ENCODE results near the gene KRTAP1-1.
"Not testable (repeated sequence)": the region's sequence is repeated elsewhere in the genome, so short reads cannot be mapped to it uniquely, and the experiment has no call there.

KRTAP1-1 gene

GRCh38 chr17:41054556-41054955 is 13.3 kb upstream of the KRTAP1-1 start:
- not testable (repeated sequence) for DNase-seq

DNA sequence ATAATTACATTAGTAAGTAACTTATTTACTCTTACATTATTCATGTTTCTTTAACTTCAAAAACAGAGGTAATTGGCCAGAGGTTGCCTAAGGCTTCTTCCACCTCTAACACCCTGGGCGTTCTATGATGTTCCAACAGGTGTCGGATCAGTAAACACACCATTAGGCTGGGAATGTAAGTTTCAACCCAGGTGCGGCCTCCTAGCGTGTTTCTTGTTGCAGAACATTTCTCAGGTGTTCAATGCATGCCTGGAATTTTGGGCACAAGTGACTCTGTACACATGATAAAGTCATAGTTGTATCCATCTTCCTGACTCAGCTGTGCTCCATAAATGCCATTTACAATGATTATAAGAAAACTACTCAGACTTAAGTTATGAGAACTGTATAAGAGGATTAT is 12.8 kb upstream of the KRTAP1-1 start:
- no peak for DNase-seq

DNA sequence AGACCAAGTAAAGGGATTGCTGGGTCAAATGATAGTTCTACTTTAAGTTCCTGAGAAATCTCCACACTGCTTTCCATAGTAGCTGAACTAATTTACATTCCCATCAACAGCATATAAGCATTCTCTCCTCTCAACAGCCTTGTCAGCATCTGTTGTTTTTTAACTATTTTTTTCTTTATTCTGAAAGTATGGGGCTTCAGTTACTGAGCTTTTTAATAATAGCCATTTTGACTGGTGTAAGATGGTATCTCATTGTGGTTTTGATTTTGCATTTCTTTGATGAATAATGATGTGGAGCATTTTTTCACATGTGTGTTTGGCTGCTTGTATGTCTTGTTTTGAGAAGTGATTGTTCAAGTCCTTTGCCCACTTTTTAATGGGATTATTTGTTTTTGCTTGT is 11.3 kb upstream of the KRTAP1-1 start:
- no peak for DNase-seq

DNA sequence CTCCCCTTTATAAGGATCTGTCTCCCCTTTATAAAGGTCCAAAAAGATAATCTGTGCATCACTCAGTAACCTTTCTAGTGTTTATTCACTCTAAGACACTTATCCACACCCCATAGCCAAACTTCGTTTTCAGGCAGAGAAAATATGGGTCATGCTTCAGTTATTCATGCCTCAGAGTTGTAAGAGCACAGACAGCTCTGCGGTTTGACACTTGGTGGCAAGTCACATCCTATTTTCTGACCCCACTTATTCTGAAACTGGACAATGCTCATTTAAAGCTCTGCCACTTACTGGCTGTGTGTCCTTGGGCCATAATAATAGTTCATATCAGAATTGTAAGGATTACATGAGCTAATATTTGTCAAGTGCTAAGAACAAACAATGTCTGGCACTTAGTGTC is 7.9 kb upstream of the KRTAP1-1 start:
- DNase-seq: no peak

- no peak for DNase-seq
Observed at GRCh38 chr17:41048441-41048840, 7.2 kb upstream of the KRTAP1-1 start.

- DNase-seq: not testable (repeated sequence)
Observed at GRCh38 chr17:41046735-41047465, 5.7 kb upstream of the KRTAP1-1 start, which contains the start of gene KRTAP2-1. Gene KRTAP2-1, minus strand, starts transcription at chr17:41047316. Its CDS starts 49 bp downstream, at chr17:41047267.

- DNase-seq: no peak
Observed at GRCh38 chr17:41042953-41043352, 1.7 kb upstream of the KRTAP1-1 start.

GRCh38 chr17:41037853-41038350 is 3.3 kb downstream of the KRTAP1-1 start:
- DNase-seq: no peak

DNA sequence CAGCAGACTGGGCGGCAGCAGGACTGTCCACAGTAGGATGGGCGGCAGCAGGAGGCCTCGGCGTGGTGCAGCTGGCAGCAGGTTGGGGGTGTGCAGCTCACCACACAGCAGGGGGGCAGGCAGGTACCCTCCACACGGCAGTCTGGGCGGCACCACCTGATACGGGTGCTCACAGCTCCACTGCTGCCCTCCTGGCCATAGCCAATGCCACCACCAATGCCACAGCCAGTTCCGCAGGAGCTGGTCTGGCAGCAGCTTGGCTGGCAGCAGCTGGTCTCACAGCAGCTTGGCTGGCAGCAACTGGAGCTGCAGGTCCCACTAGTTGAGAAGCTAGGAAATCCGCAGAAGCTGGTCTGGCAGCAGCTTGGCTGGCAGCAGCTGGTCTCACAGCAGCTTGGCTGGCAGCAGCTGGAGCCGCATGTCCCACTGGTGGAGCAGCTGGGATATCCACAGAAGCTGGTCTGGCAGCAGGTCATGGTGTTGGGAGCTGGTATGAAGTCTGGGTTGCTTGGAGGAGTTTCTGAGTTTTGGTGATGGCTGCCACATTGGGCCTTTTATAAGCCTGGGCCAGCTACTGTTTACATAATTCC is 6.8 kb downstream of the KRTAP1-1 start, which contains the start of gene KRTAP1-3:
Gene KRTAP1-3, minus strand, starts transcription at position 529 of the 590 bp plus-strand sequence. Its CDS starts 53 bp downstream, at position 476.
- not testable (repeated sequence) for DNase-seq

DNA sequence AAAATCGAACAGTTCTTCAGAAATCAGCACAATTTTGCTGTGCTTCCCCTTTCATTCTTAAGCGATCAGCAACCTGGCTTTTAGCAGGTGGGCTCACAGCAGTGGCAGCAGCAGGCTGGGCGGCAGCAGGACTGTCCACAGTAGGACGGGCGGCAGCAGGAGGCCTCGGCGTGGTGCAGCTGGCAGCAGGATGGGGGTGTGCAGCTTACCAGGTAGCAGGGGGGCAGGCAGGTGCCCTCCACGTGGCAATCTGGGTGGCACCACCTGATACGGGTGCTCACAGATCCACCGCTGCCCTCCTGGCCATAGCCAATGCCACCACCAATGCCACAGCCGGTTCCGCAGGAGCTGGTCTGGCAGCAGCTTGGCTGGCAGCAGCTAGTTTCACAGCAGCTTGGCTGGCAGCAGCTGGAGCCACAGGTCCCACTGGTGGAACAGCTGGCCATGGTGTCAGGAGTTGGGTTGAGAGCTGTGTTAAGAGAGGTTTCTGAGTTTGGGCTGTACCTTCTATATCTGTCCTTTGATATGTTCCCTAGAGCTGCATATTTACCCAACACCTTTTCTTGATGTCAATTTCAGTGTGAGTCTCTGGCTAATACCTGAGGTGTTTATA is 11.5 kb downstream of the KRTAP1-1 start, which contains the start of gene KRTAP1-4:
Gene KRTAP1-4, minus strand, starts transcription at position 563 of the 613 bp plus-strand sequence. Its CDS starts 117 bp downstream, at position 446.
- no peak for DNase-seq

- no peak for DNase-seq
Observed at GRCh38 chr17:41026715-41027471, 14.4 kb downstream of the KRTAP1-1 start, which contains the start of gene KRTAP1-5. Gene KRTAP1-5, minus strand, starts transcription at chr17:41027208. Its CDS starts 53 bp downstream, at chr17:41027155.

DNA sequence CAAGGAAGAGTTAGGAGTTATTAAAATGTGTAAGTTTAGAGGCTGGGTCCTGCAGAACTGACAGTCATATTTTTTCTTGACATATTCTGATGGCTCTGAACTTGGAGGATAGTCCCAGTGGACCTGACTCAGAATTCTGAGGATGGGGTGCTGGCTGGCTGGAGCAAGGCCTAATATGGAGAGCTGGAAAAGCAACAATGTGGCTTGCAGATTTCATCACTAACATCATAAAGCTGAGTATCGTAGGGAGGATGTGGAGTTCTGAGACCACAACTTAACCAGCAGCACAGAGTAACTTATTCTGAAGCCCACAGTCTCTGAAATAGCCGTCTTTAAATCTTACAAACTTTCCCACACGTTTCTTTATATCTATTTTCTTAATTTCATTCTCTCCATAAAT is 16.6 kb downstream of the KRTAP1-1 start:
- DNase-seq: no peak

- DNase-seq: no peak
Observed at GRCh38 chr17:41020336-41020735, 20.9 kb downstream of the KRTAP1-1 start.

- no peak for DNase-seq
Observed at GRCh38 chr17:41019415-41019814, 21.8 kb downstream of the KRTAP1-1 start.

DNA sequence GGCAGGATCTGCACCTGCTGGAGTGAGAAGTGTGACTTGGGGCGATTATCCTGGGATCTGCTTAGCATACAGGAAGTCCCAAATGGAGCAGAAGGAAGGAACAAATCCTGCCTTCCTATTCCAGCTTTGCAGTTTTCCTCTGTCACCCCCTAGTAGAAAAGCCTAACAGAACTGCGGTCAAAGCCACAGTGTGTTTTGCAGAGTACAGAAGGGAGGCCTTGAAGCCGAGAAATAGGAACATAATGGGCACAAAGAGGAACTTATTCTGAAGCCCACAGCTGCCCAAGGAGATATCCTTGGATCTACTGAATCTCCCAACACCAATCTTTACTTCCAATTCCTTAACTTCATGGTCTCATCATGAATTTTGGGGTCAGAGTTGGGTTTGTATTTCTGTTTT is 22.7 kb downstream of the KRTAP1-1 start:
- DNase-seq: no peak

DNA sequence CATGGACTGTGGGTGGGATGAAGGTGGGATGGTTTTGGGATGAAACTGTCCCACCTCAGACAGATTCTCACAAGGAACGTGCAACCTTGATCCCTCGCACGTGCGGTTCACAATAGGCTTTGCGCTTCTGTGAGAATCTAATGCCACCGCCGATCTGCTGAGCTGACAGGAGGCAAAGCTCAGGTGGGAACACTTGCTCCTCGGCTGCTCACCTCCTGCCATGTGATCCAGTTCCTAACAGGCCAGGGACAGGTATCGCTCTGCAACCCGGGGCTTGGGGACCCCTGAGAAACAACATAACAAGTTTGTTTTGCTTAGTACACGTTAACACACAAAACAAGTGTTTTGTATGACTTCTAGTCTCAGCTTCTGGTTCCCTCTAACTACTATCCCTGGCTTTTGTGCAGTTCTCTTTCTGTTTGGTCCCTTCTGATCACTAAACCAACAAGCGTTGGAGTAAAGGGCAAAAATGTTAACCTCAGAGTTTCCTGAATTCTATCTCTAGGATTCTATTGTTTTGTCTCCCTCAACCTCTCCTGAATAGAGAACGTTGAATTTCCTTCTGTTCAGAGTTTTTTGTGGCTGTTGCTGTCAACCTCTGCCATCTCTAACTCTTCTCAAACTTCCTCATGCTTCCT is 24.6 kb downstream of the KRTAP1-1 start:
- DNase-seq: no peak

GRCh38 chr17:41015454-41015853 is 25.8 kb downstream of the KRTAP1-1 start:
- no peak for DNase-seq

GRCh38 chr17:41013606-41014005 is 27.6 kb downstream of the KRTAP1-1 start:
- DNase-seq: no peak

DNA sequence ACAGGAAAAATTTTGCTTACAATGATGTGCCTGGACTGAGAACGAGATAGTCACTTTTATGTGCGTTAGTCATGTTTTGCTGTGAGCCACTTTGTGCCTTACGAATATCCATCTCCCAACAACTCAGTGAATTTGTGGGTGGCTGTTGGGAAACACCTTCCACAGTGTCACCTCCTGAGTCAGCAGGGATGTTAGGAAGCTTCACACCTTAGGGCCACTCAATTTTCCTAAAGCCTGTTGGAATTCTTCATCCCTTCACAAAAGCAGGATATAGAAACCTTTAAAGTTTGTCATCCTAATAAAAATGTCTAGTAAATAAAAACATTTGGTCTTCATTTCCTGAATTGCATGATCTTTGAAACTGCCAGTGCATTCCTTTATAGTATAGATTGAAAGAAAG is 28.1 kb downstream of the KRTAP1-1 start:
- DNase-seq: no peak

GRCh38 chr17:41012326-41013120 is 28.7 kb downstream of the KRTAP1-1 start:
- DNase-seq: no peak

GRCh38 chr17:41010441-41010840 is 30.8 kb downstream of the KRTAP1-1 start:
- DNase-seq: no peak

Measured in DMS79 (cell line).